ENCODE data around the gene NCL.
"Not testable (repeated sequence)": the region's sequence is repeated elsewhere in the genome, so short reads cannot be mapped to it uniquely, and the experiment has no call there.

NCL gene

GRCh38 chr2:231467613-231468530 lies 3.6 kb upstream of the NCL start:
- no peak for DNase-seq (ENCODE audit: low spot score)

GRCh38 chr2:231467016-231467545 lies 2.8 kb upstream of the NCL start:
- no peak for DNase-seq (ENCODE audit: low spot score)

GRCh38 chr2:231464576-231465540 lies 574 bp upstream of the NCL start:
- no peak for DNase-seq (ENCODE audit: low spot score)

GRCh38 chr2:231462729-231463465 lies 1.4 kb downstream of the NCL start:
- no peak for DNase-seq (ENCODE audit: low spot score)

- no peak for DNase-seq (ENCODE audit: low spot score)
Observed at GRCh38 chr2:231461516-231461971, 2.7 kb downstream of the NCL start.

- DNase-seq (ENCODE audit: low spot score), result not testable (repeated sequence)
Observed at GRCh38 chr2:231460841-231461240, 3.4 kb downstream of the NCL start.

- no peak for DNase-seq (ENCODE audit: low spot score)
Observed at GRCh38 chr2:231460073-231460835, 4.0 kb downstream of the NCL start.

GRCh38 chr2:231458368-231458767 lies 5.9 kb downstream of the NCL start:
- no peak for DNase-seq (ENCODE audit: low spot score)

GRCh38 chr2:231457101-231457500 lies 7.2 kb downstream of the NCL start:
- no peak for DNase-seq (ENCODE audit: low spot score)

- no peak for DNase-seq (ENCODE audit: low spot score)
Observed at GRCh38 chr2:231456295-231457004, 7.8 kb downstream of the NCL start.

- DNase-seq (ENCODE audit: low spot score), result no peak
Observed at GRCh38 chr2:231455890-231456289, 8.4 kb downstream of the NCL start.

- no peak for DNase-seq (ENCODE audit: low spot score)
Observed at GRCh38 chr2:231455222-231455621, 9.1 kb downstream of the NCL start.

- DNase-seq (ENCODE audit: low spot score), result no peak
Observed at GRCh38 chr2:231454361-231454791, 9.9 kb downstream of the NCL start.

- DNase-seq (ENCODE audit: low spot score), result no peak
Observed at GRCh38 chr2:231452799-231453508, 11.3 kb downstream of the NCL start.

- DNase-seq (ENCODE audit: low spot score), result no peak
Observed at GRCh38 chr2:231450548-231450989, 13.7 kb downstream of the NCL start.

- DNase-seq (ENCODE audit: low spot score), result no peak
Observed at GRCh38 chr2:231449503-231450054, 14.7 kb downstream of the NCL start.

GRCh38 chr2:231436957-231437356 lies 27.3 kb downstream of the NCL start:
- no peak for DNase-seq (ENCODE audit: low spot score)

- DNase-seq (ENCODE audit: low spot score), result no peak
Observed at GRCh38 chr2:231433990-231434389, 30.3 kb downstream of the NCL start.

- no peak for DNase-seq (ENCODE audit: low spot score)
Observed at GRCh38 chr2:231431606-231432005, 32.7 kb downstream of the NCL start.
